Cerebellar cortex (tissue), 1 donor: Measurements from ENCODE around the gene MYORG.

Source experiments
- DNase-seq: peaks from one replicate; pipeline ENCODE4 v3.0.0-alpha.2; 2015; ENCODE audit warnings: low spot score

Gene MYORG

GRCh38 chr9:34384368-34385165 lies 7.9 kb upstream of the MYORG start:
- DNase-seq: no peak

- DNase-seq: no peak
Measured at GRCh38 chr9:34383904-34384303, 7.2 kb upstream of the MYORG start.

DNA sequence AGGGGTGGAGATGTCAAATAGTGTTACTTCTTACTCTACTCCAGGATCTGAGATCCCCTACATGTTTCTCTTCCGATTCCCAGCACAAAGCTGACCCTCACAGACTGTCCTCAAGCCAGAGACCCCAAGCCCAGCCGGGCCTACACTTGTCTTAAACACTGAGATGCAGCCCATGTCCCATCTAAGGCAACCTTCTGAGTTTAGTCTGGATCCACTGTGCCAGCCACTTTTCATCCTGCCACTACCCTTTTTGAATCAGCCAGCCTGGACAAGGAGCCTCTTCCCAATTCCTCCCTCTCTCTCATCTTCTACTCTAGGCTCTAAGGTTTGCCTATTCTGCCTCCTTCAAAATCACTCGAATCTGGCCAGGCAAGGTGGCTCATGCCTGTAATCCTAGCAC lies 6.2 kb upstream of the MYORG start:
- no peak for DNase-seq

GRCh38 chr9:34382054-34382453 lies 5.4 kb upstream of the MYORG start:
- DNase-seq: no peak

- no peak for DNase-seq
Measured at GRCh38 chr9:34381323-34381722, 4.6 kb upstream of the MYORG start.

DNA sequence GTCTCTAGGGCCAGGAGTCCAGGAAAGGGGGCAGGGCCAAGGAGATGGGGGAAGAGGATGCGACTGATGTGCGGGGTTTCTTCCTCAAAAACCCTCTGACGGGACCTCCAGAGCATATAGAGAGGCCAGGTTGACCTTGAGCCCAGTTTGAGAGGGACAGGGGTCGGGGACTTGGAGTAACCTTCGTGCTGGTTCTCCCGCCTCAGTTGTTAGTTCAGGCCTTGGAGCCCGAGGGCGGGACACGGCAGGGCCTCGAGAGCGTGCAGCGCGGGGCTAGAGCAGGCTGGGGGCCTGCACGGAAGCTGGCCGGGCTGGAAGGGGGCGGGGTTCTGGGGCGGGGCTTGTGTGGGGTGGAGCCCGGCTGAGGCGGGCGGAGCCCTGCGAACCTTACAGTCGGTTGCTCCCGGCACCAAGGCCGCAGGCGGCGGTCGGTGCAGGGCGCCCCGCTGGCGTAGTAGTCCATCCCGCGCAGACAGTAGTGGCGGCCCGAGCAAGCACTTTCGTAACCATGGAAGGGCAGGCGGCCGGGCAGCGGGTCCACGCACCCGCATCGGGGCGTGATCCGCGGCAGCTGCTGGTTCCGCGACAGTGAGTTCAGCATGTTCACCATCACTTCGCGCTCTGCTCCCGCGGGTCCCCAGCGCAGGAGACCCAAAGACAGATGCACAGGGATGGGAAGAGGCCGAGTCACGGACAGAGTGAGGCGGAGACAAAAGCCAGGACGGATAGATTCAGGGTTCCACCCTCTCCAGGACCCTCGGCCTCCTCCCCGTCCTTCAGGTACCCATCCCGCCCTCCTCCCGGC lies 4.0 kb upstream of the MYORG start:
- peak; percentile 63 for DNase-seq

- no peak for DNase-seq
Measured at GRCh38 chr9:34380034-34380510, 3.4 kb upstream of the MYORG start.

DNA sequence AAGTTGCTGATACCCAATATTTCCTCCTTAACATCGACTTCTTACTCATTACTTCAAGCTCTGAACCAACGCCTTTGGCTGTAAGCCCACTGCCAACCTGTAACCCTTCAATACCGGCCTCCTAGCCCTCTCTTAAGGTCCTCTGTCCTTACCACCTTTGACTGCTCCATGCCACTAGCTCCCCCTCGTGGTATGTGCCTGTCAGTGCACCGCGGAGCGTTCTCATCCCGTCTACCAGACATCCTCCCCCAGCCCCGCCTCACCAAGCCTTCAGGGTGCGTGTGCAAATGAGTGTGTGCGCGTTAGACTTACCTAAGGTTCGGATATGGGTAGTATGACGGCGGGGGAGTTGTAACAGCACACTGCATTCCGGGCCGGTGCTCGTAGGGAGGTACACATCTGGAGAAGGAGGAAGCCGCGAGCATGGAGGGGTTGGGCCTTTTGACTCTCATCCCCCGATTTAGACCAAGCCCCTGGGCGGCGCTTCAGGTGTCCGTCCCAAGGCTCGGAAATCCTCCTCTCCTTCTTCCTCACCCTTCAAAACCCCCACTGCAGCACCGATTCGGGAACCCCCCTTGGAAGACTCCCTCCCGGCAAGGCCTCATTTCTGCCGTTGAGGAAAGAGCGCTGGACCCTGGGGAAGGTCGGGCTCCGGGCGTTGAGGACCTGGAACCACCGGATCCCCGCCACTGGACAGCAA lies 2.8 kb upstream of the MYORG start:
- peak; percentile 77 for DNase-seq

GRCh38 chr9:34378376-34379060 lies 1.8 kb upstream of the MYORG start:
- DNase-seq: no peak

- no peak for DNase-seq
Measured at GRCh38 chr9:34377404-34377746, 677 bp upstream of the MYORG start.

GRCh38 chr9:34375901-34376595 lies 650 bp downstream of the MYORG start:
- DNase-seq: peak; percentile 40

GRCh38 chr9:34374905-34375552 lies 1.7 kb downstream of the MYORG start:
- no peak for DNase-seq

GRCh38 chr9:34374339-34374738 lies 2.4 kb downstream of the MYORG start:
- DNase-seq: no peak

- DNase-seq: no peak
Measured at GRCh38 chr9:34373749-34374148, 2.9 kb downstream of the MYORG start.

- DNase-seq: no peak
Measured at GRCh38 chr9:34372467-34373011, 4.2 kb downstream of the MYORG start.

- DNase-seq: no peak
Measured at GRCh38 chr9:34371886-34372466, 4.7 kb downstream of the MYORG start.

DNA sequence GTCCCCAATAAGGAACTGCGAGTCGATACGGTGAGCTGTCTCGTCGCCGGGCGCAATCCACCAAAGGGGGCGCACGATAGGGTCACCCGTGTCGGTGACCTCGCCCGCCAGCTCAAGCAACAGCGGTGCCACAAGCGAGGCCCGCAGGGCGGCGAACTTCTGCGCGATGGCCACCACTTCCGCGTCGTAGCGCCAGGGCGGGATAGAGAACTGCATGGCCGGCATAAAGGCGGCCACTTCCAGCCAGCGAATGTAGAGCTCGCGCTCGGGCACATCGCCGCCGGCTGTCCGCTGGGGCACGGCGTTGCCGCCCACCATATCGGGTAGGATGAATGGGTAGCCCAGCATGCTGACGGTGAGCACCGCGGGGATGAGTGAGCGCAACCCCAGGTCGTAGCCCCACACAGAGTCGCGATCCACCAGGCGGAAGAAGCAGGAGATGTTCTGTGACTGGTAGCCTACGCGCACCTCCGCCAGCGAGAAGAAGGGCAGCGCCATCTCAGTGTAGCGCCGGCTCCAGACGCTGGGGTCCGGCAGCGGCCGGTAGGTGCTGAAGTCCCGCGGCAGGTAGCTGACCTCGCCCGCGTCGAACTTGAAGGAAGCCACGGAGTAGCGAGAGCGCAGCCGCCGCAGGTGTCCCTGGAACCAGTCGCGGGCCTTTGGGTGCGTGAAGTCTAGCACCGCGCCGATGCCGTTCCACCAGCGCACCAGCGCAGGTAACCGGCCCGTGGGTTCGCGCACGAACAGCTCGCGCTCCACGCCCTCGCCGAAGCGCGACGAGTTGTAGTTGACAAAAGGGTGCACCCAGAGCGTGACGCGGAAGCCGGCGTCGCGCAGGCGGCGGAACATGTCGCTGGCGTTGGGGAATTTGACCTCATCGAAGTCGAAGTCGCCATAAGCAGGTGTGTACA lies 5.5 kb downstream of the MYORG start:
- DNase-seq: no peak

DNA sequence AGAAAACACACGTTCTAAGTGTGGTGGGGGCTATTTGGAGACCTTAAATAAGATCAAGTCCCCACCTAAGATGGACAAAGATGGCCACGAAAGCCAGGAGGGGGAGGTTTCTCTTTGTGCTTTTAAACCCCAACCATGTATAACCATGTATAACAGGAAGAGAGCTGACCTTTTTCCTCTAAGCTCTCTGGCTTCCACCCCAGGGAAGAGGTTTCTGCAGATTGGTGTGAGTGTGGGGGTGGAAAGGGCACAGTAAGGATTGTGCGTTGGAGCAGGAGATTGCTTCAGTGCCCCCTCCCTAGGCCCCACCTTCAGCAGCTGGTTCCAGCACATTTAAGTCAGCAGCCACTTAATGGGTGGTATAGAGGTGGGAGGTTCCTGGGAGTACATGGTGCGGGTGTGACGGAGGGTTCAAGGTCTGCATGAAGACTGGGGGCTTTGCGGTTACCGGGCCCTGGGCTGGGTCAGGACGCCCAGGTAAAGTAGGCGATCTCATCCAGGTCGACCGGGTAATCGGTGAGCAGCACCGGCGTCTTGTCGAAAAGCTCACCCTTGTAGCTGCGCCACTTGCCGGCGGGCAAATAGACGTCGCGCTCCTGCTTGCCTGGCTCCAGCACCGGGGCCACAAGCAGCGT lies 6.2 kb downstream of the MYORG start:
- no peak for DNase-seq

DNA sequence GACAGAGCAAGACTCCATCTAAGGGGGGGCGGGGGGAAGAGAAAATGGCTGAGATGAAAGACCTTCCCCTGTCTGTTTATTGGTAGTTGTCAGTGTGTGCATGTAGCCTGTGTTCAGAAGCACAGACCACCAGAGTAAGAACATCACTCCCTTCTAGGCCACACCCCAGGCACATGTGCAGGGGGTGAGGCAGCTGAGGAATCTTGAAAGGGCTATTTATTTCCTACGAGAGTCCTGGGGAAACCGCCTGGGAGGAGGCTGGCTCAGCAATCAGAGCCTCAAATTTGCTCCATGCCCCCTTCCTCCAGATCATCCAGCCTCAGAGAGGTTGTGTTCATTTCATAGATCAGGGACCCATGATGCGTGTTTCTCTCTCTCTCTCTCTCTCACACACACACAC lies 7.1 kb downstream of the MYORG start:
- DNase-seq: no peak
